GM19193 (cell line): ENCODE data around the gene LPAR1.

Experiments
- POLR2A ChIP-seq: IDR thresholded peaks from 4 replicates; pipeline ENCODE4 v1.6.1; 2011; ENCODE audit not compliant: insufficient read depth, insufficient read length; ENCODE audit errors: extremely low read depth

LPAR1 gene

DNA sequence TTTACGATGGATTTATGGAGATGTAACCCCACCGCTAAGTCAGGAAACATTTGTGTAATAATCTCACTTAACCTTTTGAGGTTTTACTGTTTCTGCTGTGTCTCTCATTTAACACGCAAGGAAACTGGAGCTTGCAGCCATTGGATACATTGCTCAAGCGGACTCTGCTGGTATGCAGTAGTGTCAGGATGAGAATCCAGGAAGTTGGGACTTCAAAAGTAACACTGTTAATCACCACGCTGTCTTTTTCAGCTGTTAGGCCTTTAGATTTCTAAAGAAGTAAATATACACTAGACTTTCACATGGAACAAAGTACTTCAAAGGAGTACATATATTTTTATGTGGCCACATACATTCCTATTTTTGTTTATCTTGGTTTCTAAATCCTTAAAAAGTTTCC lies 114.7 kb downstream of the LPAR1 start:
- TF ChIP-seq POLR2A = no peak

GRCh38 chr9:110922145-110922544 lies 116.1 kb downstream of the LPAR1 start:
- TF ChIP-seq POLR2A = no peak

GRCh38 chr9:110921705-110922104 lies 116.6 kb downstream of the LPAR1 start:
- no peak for TF ChIP-seq POLR2A

- no peak for TF ChIP-seq POLR2A
Observed at GRCh38 chr9:110919609-110920008, 118.7 kb downstream of the LPAR1 start.

GRCh38 chr9:110919050-110919435 lies 119.2 kb downstream of the LPAR1 start:
- TF ChIP-seq POLR2A = no peak

DNA sequence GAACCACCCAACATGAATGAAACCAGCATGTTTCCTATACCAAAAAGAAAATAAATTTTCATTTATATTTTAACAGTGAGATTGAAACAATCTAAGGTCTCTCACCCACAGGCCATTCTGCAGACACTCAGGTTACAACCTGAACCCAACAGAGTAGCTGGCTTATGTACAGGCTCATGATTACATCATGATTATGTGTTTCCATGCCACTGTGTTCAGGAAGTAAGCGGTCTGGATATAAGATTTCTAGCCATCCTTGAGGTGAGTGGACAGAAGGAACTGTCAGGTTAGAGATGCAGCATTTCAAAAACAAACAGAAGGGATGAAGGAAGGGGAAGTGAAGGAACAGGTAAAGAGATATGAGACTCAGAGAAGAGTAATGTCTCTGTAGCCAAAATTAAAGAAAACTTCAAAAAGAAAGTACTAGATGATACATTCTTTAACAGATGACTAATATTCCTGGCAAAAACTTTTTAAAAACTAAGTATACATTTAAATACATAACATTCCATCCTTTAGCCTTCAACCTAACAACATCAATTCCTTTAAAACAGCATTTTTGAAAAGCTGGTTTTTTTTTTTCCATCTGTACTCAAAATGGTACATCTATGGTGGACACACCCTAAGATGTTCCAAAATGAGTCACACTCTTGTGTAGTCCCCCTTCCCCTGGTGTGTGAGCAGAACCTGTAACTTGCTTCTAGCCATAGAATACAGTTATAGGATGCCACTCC lies 119.8 kb downstream of the LPAR1 start:
- TF ChIP-seq POLR2A = no peak

DNA sequence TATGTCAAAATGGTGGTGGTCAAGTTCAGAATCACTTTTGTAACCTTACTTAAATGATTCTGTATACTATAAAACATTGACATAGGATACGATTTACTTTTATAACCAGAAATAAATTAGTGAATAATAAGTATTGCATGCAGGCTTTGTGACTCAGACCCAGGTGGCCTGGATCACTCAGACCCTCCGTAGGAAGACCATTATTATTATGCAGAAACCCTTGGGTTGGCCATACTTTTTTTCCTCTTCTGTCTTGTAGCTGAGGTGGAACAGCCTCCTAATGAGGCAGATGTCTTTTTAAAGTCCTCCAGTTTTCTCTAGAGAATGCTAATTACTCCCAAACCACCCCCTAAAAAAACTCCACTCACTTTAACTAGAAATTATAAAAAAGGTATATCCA lies 121.9 kb downstream of the LPAR1 start:
- TF ChIP-seq POLR2A = no peak

- TF ChIP-seq POLR2A = no peak
Observed at GRCh38 chr9:110912419-110913291, 125.6 kb downstream of the LPAR1 start.

DNA sequence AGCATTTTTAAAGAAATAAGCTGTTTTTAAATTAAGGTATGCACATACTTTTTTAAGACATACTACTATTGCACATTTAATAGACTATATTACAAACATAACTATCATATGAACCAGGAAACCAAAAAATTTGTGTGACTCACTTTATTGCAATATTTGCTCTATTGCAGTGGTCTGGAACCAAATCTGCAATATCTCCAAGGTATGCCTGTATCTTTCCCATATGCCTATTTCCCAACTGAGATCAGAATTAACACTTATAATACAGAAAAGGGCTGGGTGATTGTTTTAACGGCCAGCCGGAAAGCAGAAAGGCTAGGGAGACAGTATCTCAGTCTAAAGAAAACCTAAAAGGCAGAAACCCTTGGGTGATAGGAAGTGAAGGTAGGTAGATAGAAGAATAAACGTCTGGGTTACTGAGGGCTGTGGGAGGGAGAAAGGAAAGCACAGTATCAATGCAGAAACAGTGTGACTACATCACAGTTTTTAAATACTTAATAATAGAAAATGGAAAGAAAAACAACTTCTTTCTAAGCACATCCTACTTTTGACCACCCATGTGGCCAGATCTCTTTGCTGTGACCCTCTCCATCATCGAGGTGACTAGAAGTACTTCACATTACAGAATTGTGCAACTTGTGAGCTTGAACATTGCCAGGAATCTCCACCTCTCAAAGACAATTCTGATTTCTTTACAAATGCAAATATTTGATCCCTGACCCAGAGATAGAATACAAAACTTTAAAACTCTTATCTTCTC lies 126.4 kb downstream of the LPAR1 start:
- no peak for TF ChIP-seq POLR2A

GRCh38 chr9:110908894-110909293 lies 129.4 kb downstream of the LPAR1 start:
- TF ChIP-seq POLR2A = no peak

DNA sequence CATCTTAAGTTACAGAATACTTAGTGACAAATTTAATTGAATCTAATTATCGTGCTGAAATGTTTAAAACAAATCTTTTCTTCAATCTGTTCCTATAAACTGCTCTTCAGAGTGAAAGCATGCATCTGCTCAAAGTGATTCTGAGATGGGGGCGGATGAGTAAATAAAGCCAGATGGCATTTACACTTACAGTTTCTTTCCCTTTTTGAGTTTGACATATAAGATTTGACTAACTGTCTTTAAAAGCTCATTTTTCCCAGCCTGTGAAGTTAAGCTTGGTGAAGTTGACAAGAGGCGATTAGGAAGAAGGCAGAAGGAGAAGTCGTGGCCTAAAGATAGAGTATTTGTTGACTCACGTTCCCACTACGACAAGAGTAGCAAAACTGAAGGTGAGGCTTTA lies 137.4 kb downstream of the LPAR1 start:
- TF ChIP-seq POLR2A = no peak

DNA sequence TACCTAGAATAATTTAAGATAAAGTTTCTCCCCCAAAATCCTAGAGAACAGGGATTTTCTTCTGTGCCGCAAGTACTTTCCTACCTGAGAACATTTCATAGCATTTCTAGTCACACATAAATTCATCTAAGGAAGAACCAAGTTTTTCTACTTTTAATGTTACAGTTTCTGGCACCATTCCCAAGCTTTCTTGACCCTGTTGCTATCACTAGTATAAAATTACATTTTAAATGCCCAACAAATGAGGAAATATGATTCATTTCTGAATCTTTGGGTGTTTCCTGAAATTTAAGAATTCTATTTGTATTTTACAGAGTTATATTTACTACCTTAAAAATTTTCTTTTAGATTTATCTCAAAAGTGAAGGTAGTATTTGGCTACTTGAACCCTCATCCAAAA lies 137.8 kb downstream of the LPAR1 start:
- no peak for TF ChIP-seq POLR2A

GRCh38 chr9:110898866-110899265 lies 139.4 kb downstream of the LPAR1 start:
- TF ChIP-seq POLR2A = no peak

GRCh38 chr9:110898358-110898757 lies 139.9 kb downstream of the LPAR1 start:
- TF ChIP-seq POLR2A = no peak

GRCh38 chr9:110897943-110898342 lies 140.3 kb downstream of the LPAR1 start:
- no peak for TF ChIP-seq POLR2A
